HL-60 (cell line): ENCODE data around the gene POLK.

Experiments used
- DNase-seq, 2 experiments: peaks; one replicate each; pipeline ENCODE4 v3.0.0-alpha.2; 2010 to 2020; ENCODE audit warnings: low read depth in 1 of 2, low spot score in 1 of 2
- H3K27ac ChIP-seq: fragments of 250-450 bp; sonication (Bioruptor Pico); replicated peaks from 2 replicates; pipeline ENCODE4 v1.5.1; 2020; ENCODE audit warnings: mild to moderate bottlenecking, moderate library complexity
- H3K27me3 ChIP-seq: fragments of 250-450 bp; sonication (Bioruptor Pico); 2 replicates; pipeline ENCODE4 v1.5.1; 2021; ENCODE audit warnings: mild to moderate bottlenecking, moderate library complexity; ENCODE audit not compliant: insufficient read depth, poor library complexity, severe bottlenecking
- H3K4me3 ChIP-seq: replicated peaks from 2 replicates; pipeline ENCODE4 v1.5.1; 2011; ENCODE audit warnings: mild to moderate bottlenecking, control low read depth, low read length; ENCODE audit not compliant: insufficient read depth
- GABPA ChIP-seq: IDR thresholded peaks from 2 replicates; pipeline ENCODE4 v1.6.1; 2012; ENCODE audit warnings: low read depth
- POLR2AphosphoS5 ChIP-seq: IDR thresholded peaks from 2 replicates; pipeline ENCODE4 v1.6.1; 2012; ENCODE audit warnings: low read depth
- SPI1 ChIP-seq: IDR thresholded peaks from 2 replicates; pipeline ENCODE4 v1.6.1; 2012; ENCODE audit warnings: low read depth, mild to moderate bottlenecking, borderline replicate concordance
- TF ChIP-seq, protein P1 (sequence below): IDR thresholded peaks from one replicate; pipeline ENCODE4 v1.5.1; 2011; ENCODE audit warnings: low read length, control low read depth, inconsistent platforms; ENCODE audit not compliant: insufficient read depth
- TF ChIP-seq, protein P2 (sequence below): IDR thresholded peaks from 2 replicates; pipeline ENCODE4 v1.6.1; 2012; ENCODE audit warnings: low read depth; ENCODE audit not compliant: insufficient replicate concordance

POLK gene

DNA sequence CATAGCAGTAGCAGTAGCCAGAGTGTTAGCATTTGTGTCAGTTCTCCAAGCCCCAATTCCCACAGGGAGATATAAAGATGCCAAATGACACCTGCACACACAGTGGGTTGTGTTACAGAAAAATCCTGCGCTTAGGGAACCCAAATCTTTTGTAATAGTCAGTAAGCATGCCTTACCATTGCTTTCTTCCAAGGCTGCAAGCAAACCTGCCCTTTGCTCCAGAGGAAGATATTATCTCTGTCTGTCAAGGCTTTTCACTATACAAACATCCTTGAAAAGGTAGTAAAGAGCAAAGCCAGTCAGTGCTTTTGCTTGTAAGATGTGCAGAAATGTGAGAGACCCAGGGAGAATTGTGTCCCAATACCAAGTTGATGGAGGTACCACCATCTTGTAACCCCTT is 102.5 kb downstream of the POLK start:
- no peak overlapping the region for H3K4me3 ChIP-seq
- DNase-seq: no peak
- H3K27me3 ChIP-seq: no peaks in the 10 kb centered on the region
- H3K27ac ChIP-seq: no peak overlapping the region
- TF ChIP-seq, protein P1, sequence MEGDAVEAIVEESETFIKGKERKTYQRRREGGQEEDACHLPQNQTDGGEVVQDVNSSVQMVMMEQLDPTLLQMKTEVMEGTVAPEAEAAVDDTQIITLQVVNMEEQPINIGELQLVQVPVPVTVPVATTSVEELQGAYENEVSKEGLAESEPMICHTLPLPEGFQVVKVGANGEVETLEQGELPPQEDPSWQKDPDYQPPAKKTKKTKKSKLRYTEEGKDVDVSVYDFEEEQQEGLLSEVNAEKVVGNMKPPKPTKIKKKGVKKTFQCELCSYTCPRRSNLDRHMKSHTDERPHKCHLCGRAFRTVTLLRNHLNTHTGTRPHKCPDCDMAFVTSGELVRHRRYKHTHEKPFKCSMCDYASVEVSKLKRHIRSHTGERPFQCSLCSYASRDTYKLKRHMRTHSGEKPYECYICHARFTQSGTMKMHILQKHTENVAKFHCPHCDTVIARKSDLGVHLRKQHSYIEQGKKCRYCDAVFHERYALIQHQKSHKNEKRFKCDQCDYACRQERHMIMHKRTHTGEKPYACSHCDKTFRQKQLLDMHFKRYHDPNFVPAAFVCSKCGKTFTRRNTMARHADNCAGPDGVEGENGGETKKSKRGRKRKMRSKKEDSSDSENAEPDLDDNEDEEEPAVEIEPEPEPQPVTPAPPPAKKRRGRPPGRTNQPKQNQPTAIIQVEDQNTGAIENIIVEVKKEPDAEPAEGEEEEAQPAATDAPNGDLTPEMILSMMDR: no peak
- no peak for TF ChIP-seq GABPA
- TF ChIP-seq POLR2AphosphoS5: no peak
- no peak for TF ChIP-seq SPI1
- TF ChIP-seq, protein P2, sequence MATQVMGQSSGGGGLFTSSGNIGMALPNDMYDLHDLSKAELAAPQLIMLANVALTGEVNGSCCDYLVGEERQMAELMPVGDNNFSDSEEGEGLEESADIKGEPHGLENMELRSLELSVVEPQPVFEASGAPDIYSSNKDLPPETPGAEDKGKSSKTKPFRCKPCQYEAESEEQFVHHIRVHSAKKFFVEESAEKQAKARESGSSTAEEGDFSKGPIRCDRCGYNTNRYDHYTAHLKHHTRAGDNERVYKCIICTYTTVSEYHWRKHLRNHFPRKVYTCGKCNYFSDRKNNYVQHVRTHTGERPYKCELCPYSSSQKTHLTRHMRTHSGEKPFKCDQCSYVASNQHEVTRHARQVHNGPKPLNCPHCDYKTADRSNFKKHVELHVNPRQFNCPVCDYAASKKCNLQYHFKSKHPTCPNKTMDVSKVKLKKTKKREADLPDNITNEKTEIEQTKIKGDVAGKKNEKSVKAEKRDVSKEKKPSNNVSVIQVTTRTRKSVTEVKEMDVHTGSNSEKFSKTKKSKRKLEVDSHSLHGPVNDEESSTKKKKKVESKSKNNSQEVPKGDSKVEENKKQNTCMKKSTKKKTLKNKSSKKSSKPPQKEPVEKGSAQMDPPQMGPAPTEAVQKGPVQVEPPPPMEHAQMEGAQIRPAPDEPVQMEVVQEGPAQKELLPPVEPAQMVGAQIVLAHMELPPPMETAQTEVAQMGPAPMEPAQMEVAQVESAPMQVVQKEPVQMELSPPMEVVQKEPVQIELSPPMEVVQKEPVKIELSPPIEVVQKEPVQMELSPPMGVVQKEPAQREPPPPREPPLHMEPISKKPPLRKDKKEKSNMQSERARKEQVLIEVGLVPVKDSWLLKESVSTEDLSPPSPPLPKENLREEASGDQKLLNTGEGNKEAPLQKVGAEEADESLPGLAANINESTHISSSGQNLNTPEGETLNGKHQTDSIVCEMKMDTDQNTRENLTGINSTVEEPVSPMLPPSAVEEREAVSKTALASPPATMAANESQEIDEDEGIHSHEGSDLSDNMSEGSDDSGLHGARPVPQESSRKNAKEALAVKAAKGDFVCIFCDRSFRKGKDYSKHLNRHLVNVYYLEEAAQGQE: no peak

DNA sequence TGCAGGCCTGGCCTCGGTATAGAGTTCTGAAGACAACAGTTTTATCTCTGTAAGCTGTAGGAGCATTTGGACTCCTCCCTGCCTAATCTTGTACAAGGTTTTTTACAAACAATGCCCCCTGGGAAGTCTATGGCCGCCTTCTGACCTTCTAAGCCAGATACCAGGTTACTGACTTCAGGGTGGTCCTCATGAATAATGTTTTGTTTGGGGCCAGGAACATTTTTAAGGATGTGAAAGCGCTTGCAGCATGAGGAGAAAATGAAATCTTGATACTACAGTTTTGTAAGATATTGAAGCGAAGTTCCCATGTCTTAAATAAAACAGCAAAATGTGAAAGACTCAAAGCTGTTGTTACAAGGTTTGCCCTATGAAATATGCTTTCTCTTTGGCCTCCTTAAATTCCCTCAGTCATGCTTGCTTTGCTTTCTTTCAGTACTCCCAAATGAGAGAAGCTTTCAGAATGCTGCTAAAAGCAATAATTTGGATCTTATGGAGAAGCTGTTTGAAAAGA is 104.7 kb downstream of the POLK start:
- H3K27me3 ChIP-seq: no peaks in the 10 kb centered on the region

DNA sequence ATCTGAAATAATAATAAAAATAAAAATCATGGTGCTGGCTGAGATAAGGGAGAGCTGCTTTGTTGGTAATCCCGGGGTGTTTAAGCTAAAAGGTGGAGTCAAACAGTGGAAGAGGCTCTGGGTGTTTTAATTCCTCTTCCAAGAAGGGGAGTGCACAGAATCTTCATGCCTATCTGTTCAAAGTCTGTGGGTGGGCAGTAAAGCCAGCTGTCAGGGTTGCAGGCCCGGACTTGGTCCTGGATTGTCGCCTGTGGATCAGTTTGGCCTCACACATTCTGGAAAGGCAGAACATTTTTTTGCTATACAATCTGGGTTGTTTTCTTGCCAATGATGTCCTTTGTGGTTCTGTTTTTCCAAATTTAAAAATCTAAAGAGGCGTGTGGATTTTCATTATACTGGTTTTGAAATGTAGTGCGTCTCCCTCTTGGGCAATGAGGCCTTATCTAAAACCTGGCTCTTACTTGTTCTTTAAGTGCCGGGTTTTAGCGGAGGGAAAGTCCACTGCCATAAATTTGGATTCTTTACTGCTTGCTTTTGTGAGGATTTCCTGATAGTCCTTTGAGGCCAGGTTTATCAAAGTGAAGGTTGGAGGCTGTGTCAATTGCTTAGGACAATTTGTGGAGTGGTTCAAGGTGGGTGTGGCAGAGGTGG is 105.4 kb downstream of the POLK start:
- no peak for DNase-seq
- Histone ChIP-seq H3K27ac (no peak overlapping the region), H3K4me3 (no peak overlapping the region), H3K27me3 (no peaks in the 10 kb centered on the region)
- TF ChIP-seq POLR2AphosphoS5: no peak
- TF ChIP-seq, protein P2: no peak
- no peak for TF ChIP-seq SPI1
- TF ChIP-seq, protein P1: no peak
- no peak for TF ChIP-seq GABPA

More for the DNA sequence above, 104.7 kb downstream of the POLK start:
- no peak for TF ChIP-seq GABPA
- no peak for TF ChIP-seq POLR2AphosphoS5
- TF ChIP-seq, protein P1: no peak
- no peak for TF ChIP-seq SPI1
- TF ChIP-seq, protein P2: no peak
- Histone ChIP-seq H3K4me3 (no peak overlapping the region), H3K27ac (no peak overlapping the region)
- no peak for DNase-seq
